ENCODE measurements around the gene ZNF236. TPM values are rescaled to one million over a fixed set of nuclear protein-coding genes. Genes with fewer than 3 reads are reported as not detected.

The ZNF236 gene
- total and polyA plus RNA-seq, 2 of the 13 experiments (the other 11 are each of a cell fraction or from before 2014, with no cell fraction given): 3.0 to 7.2 TPM

GRCh38 chr18:77006305-77007175, 184.2 kb downstream of the ZNF236 start:
- in situ Hi-C loops (cut with HindIII; ENCODE audit: extremely low pct_ligation_motif_present, low pct_unique_long_range_greater_than_20kb): no loop called here

GRCh38 chr18:77007251-77007650, 184.9 kb downstream of the ZNF236 start:
- no peak for TF ChIP-seq REL (CRISPR knock-in tag; conservative IDR thresholded peaks at IDR 0.05)
- no peak for TF ChIP-seq HDAC2 (CRISPR knock-in tag; IDR thresholded peaks at IDR 0.05)
- TF ChIP-seq ZNF30 (CRISPR knock-in tag; IDR thresholded peaks at IDR 0.05): no peak
- no peak for TF ChIP-seq DRAP1 (CRISPR knock-in tag; IDR thresholded peaks at IDR 0.05)
- no peak for TF ChIP-seq KLF9 (CRISPR knock-in tag; IDR thresholded peaks at IDR 0.05; ENCODE audit: low read depth)
- no peak for TF ChIP-seq IRX3 (CRISPR knock-in tag; IDR thresholded peaks at IDR 0.05; ENCODE audit: borderline replicate concordance, low read depth)
- no peak for TF ChIP-seq MAFG (CRISPR knock-in tag; IDR thresholded peaks at IDR 0.05)
- TF ChIP-seq ZNF230 (CRISPR knock-in tag; IDR thresholded peaks at IDR 0.05): no peak
- no peak for TF ChIP-seq ZNF615 (CRISPR knock-in tag; IDR thresholded peaks at IDR 0.05; ENCODE audit: borderline replicate concordance)
- TF ChIP-seq PHB2 (IDR thresholded peaks at IDR 0.05; ENCODE audit: partially characterized antibody): no peak
- no peak for TF ChIP-seq ZNF576 (CRISPR knock-in tag; IDR thresholded peaks at IDR 0.05)
- no peak for TF ChIP-seq ZFP37 (CRISPR knock-in tag; IDR thresholded peaks at IDR 0.05; ENCODE audit: borderline replicate concordance)
- no peaks in the 10 kb centered on the region for H3K27me3 ChIP-seq (ENCODE audit: control insufficient read depth in 1 of 2, insufficient read depth in 2 of 2, low read length in 2 of 2)
- FAIRE-seq (no peak), DNase-seq (ENCODE audit: low spot score) (no peak), ATAC-seq (no peak)
- ChIA-PET CTCF (ENCODE audit: low intra/inter-chr PET ratio, low total read pairs) (no interaction called here), POLR2A (interaction anchor here (1.1 kb wide), 1 partner anchor 13 kb away, joined by 3 read pairs; no protein-coding TSS in a partner anchor)
- no peaks in the 10 kb centered on the region for H3K79me2 ChIP-seq (ENCODE audit: insufficient read depth, low read length)
- peaks cover 9% of the 10 kb centered on the region for H3K4me1 ChIP-seq (ENCODE audit: insufficient read depth, low read length)
- H2AFZ ChIP-seq (ENCODE audit: low read length): no peak overlapping the region
- intact Hi-C loops (cut with micrococcal nuclease; ENCODE audit: unreplicated experiment) (no loop called here), in situ Hi-C loops (cut with HindIII; ENCODE audit: extremely low pct_ligation_motif_present, low pct_unique_long_range_greater_than_20kb) (no loop called here)
- no peaks in the 10 kb centered on the region for H3K9me3 ChIP-seq (ENCODE audit: low read length)
- no peaks in the 10 kb centered on the region for H4K20me1 ChIP-seq (ENCODE audit: insufficient read depth, low read length)
- WGBS (ENCODE audit: low lambda C conversion rate): 97% methylated on average over 10 of the region's 12 CpGs
- no TSS peak for BruUV-seq (replicated peaks)
- H3K9ac ChIP-seq (ENCODE audit: insufficient read depth, low read depth, low read length): no peak overlapping the region
- no peak overlapping the region for H3K27ac ChIP-seq (ENCODE audit: extremely low read length, insufficient read depth, low read length)
- no peak overlapping the region for H3K4me2 ChIP-seq (ENCODE audit: low read depth, low read length)
- no peaks in the 10 kb centered on the region for H3K36me3 ChIP-seq (replicated peaks in 1 of 2; ENCODE audit: control insufficient read depth in 1 of 2, insufficient read depth in 2 of 2, low read length in 2 of 2)
- no peak overlapping the region for H3K4me3 ChIP-seq (replicated peaks in 1 of 3; ENCODE audit: insufficient read depth in 1 of 3, low read depth in 2 of 3, low read length in 3 of 3)

More at GRCh38 chr18:77006305-77007175, 184.2 kb downstream of the ZNF236 start:
- no peaks in the 10 kb centered on the region for H3K9me3 ChIP-seq (ENCODE audit: low read length)
- no peak overlapping the region for H3K27ac ChIP-seq (ENCODE audit: extremely low read length, insufficient read depth, low read length)
- TF ChIP-seq ZNF263 (CRISPR knock-in tag; IDR thresholded peaks at IDR 0.05) (0 out of 2 replicates have a peak, but pooled peaks have one; percentile 28), MEIS2 (CRISPR knock-in tag; IDR thresholded peaks at IDR 0.05) (no peak), CEBPB (IDR thresholded peaks at IDR 0.05; ENCODE audit: borderline replicate concordance, low read depth, low read length) (peak; percentile 66; the same call in 1 of the 2 replicates), EEA1 (CRISPR knock-in tag; IDR thresholded peaks at IDR 0.05; ENCODE audit: borderline replicate concordance) (no peak)
- 82% methylated on average over 20 of the region's 29 CpGs for WGBS (ENCODE audit: low lambda C conversion rate)
- DNase-seq (ENCODE audit: low spot score): no peak
- H3K4me3 ChIP-seq (replicated peaks in 1 of 3; ENCODE audit: insufficient read depth in 1 of 3, low read depth in 2 of 3, low read length in 3 of 3): no peak overlapping the region
- H3K36me3 ChIP-seq (replicated peaks in 1 of 2; ENCODE audit: control insufficient read depth in 1 of 2, insufficient read depth in 2 of 2, low read length in 2 of 2): no peaks in the 10 kb centered on the region
- no peak overlapping the region for H3K4me2 ChIP-seq (ENCODE audit: low read depth, low read length)
- ChIA-PET POLR2A (interaction anchor here (1.1 kb wide), 1 partner anchor 13 kb away, joined by 3 read pairs; no protein-coding TSS in a partner anchor), CTCF (ENCODE audit: low intra/inter-chr PET ratio, low total read pairs) (no interaction called here)
- H4K20me1 ChIP-seq (ENCODE audit: insufficient read depth, low read length): no peaks in the 10 kb centered on the region
- ATAC-seq: no peak
- intact Hi-C loops (cut with micrococcal nuclease; ENCODE audit: unreplicated experiment): no loop called here
- H2AFZ ChIP-seq (ENCODE audit: low read length): no peak overlapping the region
- BruUV-seq (replicated peaks): no TSS peak
- peaks cover 12% of the 10 kb centered on the region for H3K4me1 ChIP-seq (ENCODE audit: insufficient read depth, low read length)
- H3K27me3 ChIP-seq (ENCODE audit: control insufficient read depth in 1 of 2, insufficient read depth in 2 of 2, low read length in 2 of 2): no peaks in the 10 kb centered on the region
- no peak for FAIRE-seq
- no peaks in the 10 kb centered on the region for H3K79me2 ChIP-seq (ENCODE audit: insufficient read depth, low read length)
- no peak overlapping the region for H3K9ac ChIP-seq (ENCODE audit: insufficient read depth, low read depth, low read length)
